Measurements from ENCODE around the gene IQGAP2. TPM values are rescaled to one million over a fixed set of nuclear protein-coding genes. Genes with fewer than 3 reads are reported as not detected.

IQGAP2 gene
- total and polyA plus RNA-seq, 2 of the 8 experiments (the other 6 are each of a cell fraction or from before 2014, with no cell fraction given) = 19.7 to 66.0 TPM

- no peak for TF ChIP-seq SIX5 (IDR thresholded peaks at IDR 0.05; ENCODE audit: low read depth, low read length)
- TF ChIP-seq EZH2 (IDR thresholded peaks at IDR 0.05; ENCODE audit: low read depth, low read length, severe bottlenecking) = no peak
- no peak for TF ChIP-seq SAP30 (IDR thresholded peaks at IDR 0.05; ENCODE audit: insufficient read depth, insufficient replicate concordance, low read length)
These were observed 281.0 kb downstream of the IQGAP2 start (continued) for GRCh38 chr5:76683816-76684731.

All from H1 (cell line).